IMR-90 (cell line): ENCODE results near the gene TCF12. TPM values are rescaled to one million over a fixed set of nuclear protein-coding genes. Genes with fewer than 3 reads are reported as not detected.

Experiments
- ATAC-seq: fragments of 200-7000 bp; cut with Tn5 transposase; 2 replicates; pipeline ENCODE4 v1.9.1; 2020; ENCODE audit warnings: low read depth, mild to moderate bottlenecking, moderate library complexity
- BruUV-seq: library from RNA; stranded (reverse); fragments of 400-500 nt; replicated peaks from 2 replicates; lab custom pipeline; 2021; lab: Mats Ljungman, UMichigan
- CTCF ChIA-PET: fragments of 300-600 bp; formaldehyde crosslinking; extraction: SDS; loops from one replicate; lab custom pipeline; 2021; ENCODE audit warnings: antibody characterized with exemption; lab: Yijun Ruan, JAX
- POLR2A ChIA-PET: fragments of 300-600 bp; sonication (Branson Sonifier 250); formaldehyde crosslinking; loops from one replicate; lab custom pipeline; 2022; ENCODE audit warnings: antibody characterized with exemption; ENCODE audit not compliant: unreplicated experiment; lab: Charles Lee
- DNase-seq: peaks from one replicate; pipeline ENCODE4 v3.0.0; 2013
- H2AFZ ChIP-seq: replicated peaks from 2 replicates; pipeline ENCODE3; 2013; ENCODE audit warnings: low read length, mild to moderate bottlenecking; ENCODE audit not compliant: poor library complexity
- H2AK5ac ChIP-seq: 2 replicates; pipeline ENCODE4 v1.6.1; 2013; ENCODE audit warnings: low read depth, low read length, inconsistent platforms
- H2AK9ac ChIP-seq: replicated peaks from 2 replicates; pipeline ENCODE3; 2013; ENCODE audit warnings: mild to moderate bottlenecking, low read depth, low read length, moderate library complexity; ENCODE audit not compliant: poor library complexity
- H2BK120ac ChIP-seq: 2 replicates; pipeline ENCODE4 v1.6.1; 2013; ENCODE audit warnings: low read depth, low read length, inconsistent platforms
- H2BK15ac ChIP-seq: 3 replicates; pipeline ENCODE4 v1.6.1; 2013; ENCODE audit warnings: low read depth, low read length, inconsistent platforms
- H2BK20ac ChIP-seq: 2 replicates; pipeline ENCODE4 v1.6.1; 2013; ENCODE audit warnings: low read depth, mild to moderate bottlenecking, inconsistent platforms, low read length, moderate library complexity
- H2BK5ac ChIP-seq: 2 replicates; pipeline ENCODE4 v1.6.1; 2013; ENCODE audit warnings: mild to moderate bottlenecking, low read depth, low read length, inconsistent platforms; ENCODE audit not compliant: poor library complexity, severe bottlenecking
- H3K14ac ChIP-seq: replicated peaks from 2 replicates; pipeline ENCODE4 v1.6.1; 2013; ENCODE audit warnings: low read depth, low read length, inconsistent platforms
- H3K18ac ChIP-seq: 2 replicates; pipeline ENCODE4 v1.6.1; 2013; ENCODE audit warnings: low read depth, low read length, control low read depth
- H3K23ac ChIP-seq: 2 replicates; pipeline ENCODE4 v1.6.1; 2013; ENCODE audit warnings: low read depth, low read length, inconsistent platforms
- H3K27ac ChIP-seq: 2 replicates; pipeline ENCODE4 v1.5.1; 2013; ENCODE audit warnings: mild to moderate bottlenecking, control low read depth, low read length; ENCODE audit not compliant: insufficient read depth
- H3K27me3 ChIP-seq: 2 replicates; pipeline ENCODE4 v1.6.1; 2013; ENCODE audit warnings: low read length; ENCODE audit not compliant: control insufficient read depth, insufficient read depth
- H3K36me3 ChIP-seq: 2 replicates; pipeline ENCODE4 v1.6.1; 2013; ENCODE audit warnings: low read length, mixed read lengths; ENCODE audit not compliant: control insufficient read depth, insufficient read depth
- H3K4ac ChIP-seq: 2 replicates; pipeline ENCODE4 v1.6.1; 2013; ENCODE audit warnings: low read depth, low read length, inconsistent platforms
- H3K4me1 ChIP-seq: 2 replicates; pipeline ENCODE4 v1.6.1; 2013; ENCODE audit warnings: low read length, mixed read lengths; ENCODE audit not compliant: control insufficient read depth, insufficient read depth
- H3K4me2 ChIP-seq: 2 replicates; pipeline ENCODE4 v1.6.1; 2013; ENCODE audit warnings: low read depth, mild to moderate bottlenecking, control low read depth, low read length, moderate library complexity
- H3K4me3 ChIP-seq: 2 replicates; pipeline ENCODE4 v1.5.1; 2013; ENCODE audit warnings: low read depth, mild to moderate bottlenecking, control low read depth, low read length, moderate library complexity; ENCODE audit not compliant: insufficient read depth
- H3K56ac ChIP-seq: 2 replicates; pipeline ENCODE4 v1.6.1; 2013; ENCODE audit warnings: low read length, inconsistent platforms; ENCODE audit not compliant: insufficient read depth; ENCODE audit errors: extremely low read depth
- H3K79me1 ChIP-seq, 2 experiments: 2 replicates each; pipeline ENCODE4 v1.6.1; 2013; ENCODE audit warnings: low read length in 2 of 2, inconsistent platforms in 1 of 2, low read depth in 1 of 2
- H3K9ac ChIP-seq: 2 replicates; pipeline ENCODE4 v1.6.1; 2013; ENCODE audit warnings: low read depth, low read length, control low read depth
- H3K9me1 ChIP-seq: 2 replicates; pipeline ENCODE4 v1.6.1; 2013; ENCODE audit warnings: low read length, inconsistent platforms; ENCODE audit not compliant: insufficient read depth
- H3K9me3 ChIP-seq: 2 replicates; pipeline ENCODE4 v1.6.1; 2013; ENCODE audit warnings: low read length; ENCODE audit not compliant: control insufficient read depth, insufficient read depth
- H4K20me1 ChIP-seq: 2 replicates; pipeline ENCODE4 v1.6.1; 2013; ENCODE audit warnings: low read length, inconsistent platforms; ENCODE audit not compliant: insufficient read depth
- H4K5ac ChIP-seq: 2 replicates; pipeline ENCODE4 v1.6.1; 2013; ENCODE audit warnings: mild to moderate bottlenecking, low read depth, low read length, control low read depth
- H4K8ac ChIP-seq, 2 experiments: 2 replicates each; pipeline ENCODE4 v1.6.1; 2013; ENCODE audit warnings: low read depth in 2 of 2, low read length in 2 of 2, control low read depth in 1 of 2, inconsistent platforms in 1 of 2
- H4K91ac ChIP-seq: 2 replicates; pipeline ENCODE4 v1.6.1; 2013; ENCODE audit warnings: low read depth, low read length, inconsistent platforms; ENCODE audit not compliant: insufficient read depth
- BHLHE40 ChIP-seq: fragments of 150-350 bp; IDR thresholded peaks from 2 replicates; pipeline ENCODE4 v1.6.1; 2016; ENCODE audit warnings: mild to moderate bottlenecking, low read depth, low read length
- CEBPB ChIP-seq: IDR thresholded peaks from 2 replicates; pipeline ENCODE4 v1.6.1; 2012; ENCODE audit warnings: low read depth, low read length, improper control_type of control experiment
- CHD1 ChIP-seq: IDR thresholded peaks from 2 replicates; pipeline ENCODE4 v1.6.1; 2012; ENCODE audit warnings: low read depth, low read length, improper control_type of control experiment
- CTCF ChIP-seq: conservative IDR thresholded peaks from 2 replicates; pipeline ENCODE4 v1.5.1; 2012; ENCODE audit warnings: mild to moderate bottlenecking, low read depth, low read length, improper control_type of control experiment
- ELK1 ChIP-seq: fragments of 150-350 bp; IDR thresholded peaks from 2 replicates; pipeline ENCODE4 v1.6.1; 2016; ENCODE audit warnings: low read depth, mild to moderate bottlenecking, low read length, moderate library complexity, borderline replicate concordance
- MAFK ChIP-seq: IDR thresholded peaks from 2 replicates; pipeline ENCODE4 v1.6.1; 2012; ENCODE audit warnings: low read depth, low read length, improper control_type of control experiment
- MAZ ChIP-seq: IDR thresholded peaks from 2 replicates; pipeline ENCODE4 v1.6.1; 2012; ENCODE audit warnings: low read depth, mild to moderate bottlenecking, low read length, improper control_type of control experiment, moderate library complexity, borderline replicate concordance
- MXI1 ChIP-seq: IDR thresholded peaks from 2 replicates; pipeline ENCODE4 v1.6.1; 2012; ENCODE audit warnings: low read depth, mild to moderate bottlenecking, low read length, moderate library complexity, borderline replicate concordance
- NFE2L2 ChIP-seq: fragments of 150-350 bp; IDR thresholded peaks from 2 replicates; pipeline ENCODE4 v1.6.1; 2016; ENCODE audit warnings: low read depth, mild to moderate bottlenecking, low read length
- RCOR1 ChIP-seq: IDR thresholded peaks from 2 replicates; pipeline ENCODE4 v1.6.1; 2012; ENCODE audit warnings: mild to moderate bottlenecking, low read length, improper control_type of control experiment; ENCODE audit not compliant: insufficient replicate concordance
- RFX5 ChIP-seq: IDR thresholded peaks from 2 replicates; pipeline ENCODE4 v1.8.0; 2012; ENCODE audit warnings: low read depth, mild to moderate bottlenecking, low read length, moderate library complexity
- SMC3 ChIP-seq: fragments of 150-350 bp; IDR thresholded peaks from 2 replicates; pipeline ENCODE4 v1.6.1; 2016; ENCODE audit warnings: low read depth, mild to moderate bottlenecking, antibody characterized with exemption, low read length, moderate library complexity
- USF2 ChIP-seq: fragments of 150-350 bp; IDR thresholded peaks from 2 replicates; pipeline ENCODE4 v1.6.1; 2017; ENCODE audit warnings: mild to moderate bottlenecking, antibody characterized with exemption, low read length, low read depth
- WGBS, 2 experiments: methylation state at CpG; one replicate each; pipeline versions ENCODE4 v1.1.5 to v1.1.7; 2013; ENCODE audit warnings: missing lambda C conversion rate in 2 of 2; ENCODE audit not compliant: insufficient read length in 1 of 2; ENCODE audit errors: extremely low coverage in 2 of 2; 5-methylcytosine and 5-hydroxymethylcytosine counted together
- dilution Hi-C: fragments of 300-500 bp; cut with HindIII; formaldehyde crosslinking; loops from one replicate; pipeline ENCODE4 v1.14.3; 2018; ENCODE audit warnings: low sequenced_read_pairs; ENCODE audit not compliant: unreplicated experiment
- in situ Hi-C: fragments of 300-500 bp; cut with MboI; formaldehyde crosslinking; loops from 3 replicates; pipeline ENCODE4 v1.14.3; 2019; ENCODE audit warnings: low sequenced_read_pairs, inconsistent platforms, mixed read lengths
- intact Hi-C: fragments of 100-400 bp; cut with micrococcal nuclease; formaldehyde crosslinking; loops from 2 replicates; pipeline ENCODE4 v1.10.0; 2022
- polyA plus RNA-seq, 3 experiments: library from polyadenylated mRNA; depleted of rRNA; stranded (reverse); fragments of >200 nt; gene quantifications; 2 replicates each; pipeline ENCODE4 v1.2.3, GENCODE V29; 2012; ENCODE audit warnings: low replicate concordance in 1 of 3
- total RNA-seq: library from RNA; depleted of rRNA; stranded (reverse); fragments of >200 nt; gene quantifications from 2 replicates; pipeline ENCODE4 v1.2.3, GENCODE V29; 2012

The TCF12 gene
- total and polyA plus RNA-seq, 2 of the 4 experiments (the other 2 are of a cell fraction) = 79.4 to 160 TPM

GRCh38 chr15:57054204-57054750 lies 135.8 kb downstream of the TCF12 start:
- no TSS peak for BruUV-seq
- no peak overlapping the region for H4K5ac ChIP-seq
- H3K9me1 ChIP-seq = peaks cover 3% of the 10 kb centered on the region
- no peak overlapping the region for H4K91ac ChIP-seq
- H3K4me1 ChIP-seq = peaks cover 15% of the 10 kb centered on the region
- no peak overlapping the region for H2BK15ac ChIP-seq
- no peak overlapping the region for H2BK120ac ChIP-seq
- ChIA-PET POLR2A (no interaction called here), CTCF (interaction anchor here (0.7 kb wide), 1 partner anchor 406 kb away, joined by 4 read pairs; no protein-coding TSS in a partner anchor)
- no peak overlapping the region for H3K18ac ChIP-seq
- H2BK20ac ChIP-seq = no peak overlapping the region
- peaks cover 25 to 57% of the 10 kb centered on the region in 2 experiments for H3K79me1 ChIP-seq
- intact Hi-C loops = no loop called here
- H3K36me3 ChIP-seq = no peaks in the 10 kb centered on the region
- dilution Hi-C loops = no loop called here
- no peak overlapping the region for H3K27ac ChIP-seq
- no peaks in the 10 kb centered on the region for H3K27me3 ChIP-seq
- no peak for TF ChIP-seq CTCF
- no peak for TF ChIP-seq CEBPB
- no peak for TF ChIP-seq MAZ
- no peak for TF ChIP-seq SMC3
- no peak for TF ChIP-seq BHLHE40
- TF ChIP-seq MAFK = no peak
- no peak for TF ChIP-seq RFX5
- TF ChIP-seq CHD1 = no peak
- TF ChIP-seq ELK1 = no peak
- no peak for TF ChIP-seq MXI1
- TF ChIP-seq RCOR1 = no peak
- TF ChIP-seq USF2 = no peak
- TF ChIP-seq NFE2L2 = no peak
- H3K56ac ChIP-seq = no peak overlapping the region
- H2AK5ac ChIP-seq = no peak overlapping the region
- no peak overlapping the region for H4K8ac ChIP-seq
- no peaks in the 10 kb centered on the region for H3K9me3 ChIP-seq
- H2AFZ ChIP-seq = no peak overlapping the region
- in situ Hi-C loops = no loop called here
- no peak overlapping the region for H3K4me2 ChIP-seq
- H4K20me1 ChIP-seq = peaks cover 27% of the 10 kb centered on the region
- no peak overlapping the region for H3K14ac ChIP-seq
- ATAC-seq (no peak), DNase-seq (no peak)
- no peak overlapping the region for H2BK5ac ChIP-seq
- WGBS, 2 experiments = no CpG with 5 or more reads among the region's 1 CpG
- no peak overlapping the region for H3K4ac ChIP-seq
- H2AK9ac ChIP-seq = no peak overlapping the region
- no peak overlapping the region for H3K23ac ChIP-seq
- no peak overlapping the region for H3K4me3 ChIP-seq
- H3K9ac ChIP-seq = no peak overlapping the region
